Measurements from ENCODE around the gene SVEP1.

DNA sequence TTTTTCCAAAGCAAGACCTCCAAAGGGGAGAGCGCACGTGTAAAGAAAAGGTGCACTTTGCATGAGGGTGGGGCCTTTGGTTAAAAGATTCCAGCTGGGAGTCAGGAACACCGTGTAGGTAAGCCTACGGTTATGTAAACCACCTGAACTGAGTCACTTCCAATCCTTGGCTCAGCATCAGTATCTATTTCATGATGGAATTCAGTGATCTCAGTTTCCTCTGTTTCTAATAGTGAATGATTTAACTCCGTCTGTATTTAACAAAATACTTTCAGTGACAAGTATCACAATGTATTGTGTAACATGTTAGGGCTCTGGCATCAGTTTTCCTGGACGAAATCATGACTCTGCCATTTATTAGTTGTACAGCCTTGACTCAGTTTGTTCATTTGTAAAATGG is 1.3 kb upstream of the SVEP1 start:
- TF ChIP-seq ZNF384 (IDR thresholded peaks at IDR 0.05), result no peak
- TF ChIP-seq ELF4 (IDR thresholded peaks at IDR 0.05), result no peak

All from HEK293T (cell line).